Kidney glomerular epithelial cell (primary cell): ENCODE results near the gene AKT1.
A peak's percentile ranks its signal among the peaks of the same experiment; 100 is the strongest.
"Not testable (repeated sequence)": the region's sequence is repeated elsewhere in the genome, so short reads cannot be mapped to it uniquely, and the experiment has no call there.

Experiments
- DNase-seq: peaks from one replicate; lab custom pipeline; 2025; lab: John Stamatoyannopoulos, UW

The AKT1 gene

DNA sequence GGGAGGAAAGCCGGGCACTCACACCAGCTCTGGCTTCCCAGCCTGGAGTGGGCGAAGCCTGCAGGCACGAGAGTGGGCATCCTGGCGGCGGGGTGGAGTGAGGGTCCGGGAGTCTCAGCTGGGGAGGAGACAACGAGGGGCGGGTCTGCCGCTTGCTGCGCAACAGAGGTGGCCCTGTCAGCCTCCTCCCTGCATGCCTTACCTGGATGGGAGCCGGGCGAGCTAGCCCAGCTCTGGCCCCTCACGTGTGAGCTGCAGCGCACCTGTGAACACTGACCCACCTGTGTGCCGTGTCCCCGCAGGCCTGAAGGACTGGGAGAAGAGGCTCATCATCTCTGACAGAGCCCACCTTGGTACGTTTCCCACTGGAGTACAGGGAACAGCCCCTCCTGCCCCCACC lies 56.5 kb downstream of the AKT1 start:
- no peak for DNase-seq

GRCh38 chr14:104738375-104739019 lies 57.1 kb downstream of the AKT1 start:
- no peak for DNase-seq

- DNase-seq, result no peak
Measured at GRCh38 chr14:104735830-104736642, 59.5 kb downstream of the AKT1 start.

DNA sequence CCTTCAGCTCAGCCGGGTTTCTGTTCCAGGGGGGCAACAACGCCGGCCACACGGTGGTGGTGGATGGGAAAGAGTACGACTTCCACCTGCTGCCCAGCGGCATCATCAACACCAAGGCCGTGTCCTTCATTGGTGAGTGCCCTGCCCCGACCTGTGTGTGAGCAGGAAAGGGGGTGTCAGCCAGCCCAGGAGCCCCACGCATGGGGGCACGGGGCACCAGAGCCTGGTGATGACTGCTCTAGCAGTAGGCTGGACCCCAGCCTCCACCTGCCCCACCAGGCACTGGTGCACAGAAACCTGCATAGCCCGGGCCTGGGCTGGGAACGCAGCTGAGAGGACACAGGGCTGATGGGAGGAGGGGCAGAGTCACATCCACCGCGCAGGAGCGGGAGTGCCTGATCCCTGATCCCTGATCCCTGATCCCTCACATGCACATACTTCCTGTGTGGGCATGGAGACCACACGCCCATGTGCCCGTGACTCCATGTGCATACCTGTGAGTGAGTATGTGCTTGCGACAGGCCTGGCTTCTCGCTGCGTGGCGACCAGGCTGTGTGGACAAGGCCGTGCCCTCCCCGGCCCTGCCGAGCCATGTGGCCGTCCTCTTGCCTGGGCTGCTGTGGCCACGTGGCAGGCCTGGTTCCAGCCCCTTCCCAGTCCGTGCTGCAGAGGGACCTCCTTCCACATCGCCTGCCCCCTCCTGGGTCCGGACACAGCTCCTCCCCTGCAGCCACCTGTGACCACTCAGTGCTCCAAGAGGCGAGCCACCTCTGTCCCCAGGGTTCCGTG lies 60.4 kb downstream of the AKT1 start:
- DNase-seq, result no peak

DNA sequence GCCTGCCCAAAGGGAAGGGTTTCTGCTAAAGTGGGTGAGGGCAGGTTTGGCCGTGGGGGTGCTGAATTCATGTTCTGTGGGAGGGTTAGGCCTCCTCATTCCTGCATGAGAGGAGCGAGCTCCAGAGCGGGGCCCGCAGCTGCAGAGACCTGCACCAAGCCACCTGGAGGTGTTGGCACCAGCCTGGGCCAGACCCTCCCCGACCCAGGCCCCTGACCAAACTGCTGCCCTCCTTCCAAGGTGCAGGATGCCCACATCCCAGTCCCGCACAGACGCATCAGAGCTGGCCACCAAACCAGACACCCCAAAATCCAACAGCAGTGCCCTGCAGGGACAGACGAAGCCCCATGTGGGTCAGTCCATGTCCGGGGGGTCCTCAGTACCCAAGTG lies 61.0 kb downstream of the AKT1 start:
- DNase-seq, result no peak

DNA sequence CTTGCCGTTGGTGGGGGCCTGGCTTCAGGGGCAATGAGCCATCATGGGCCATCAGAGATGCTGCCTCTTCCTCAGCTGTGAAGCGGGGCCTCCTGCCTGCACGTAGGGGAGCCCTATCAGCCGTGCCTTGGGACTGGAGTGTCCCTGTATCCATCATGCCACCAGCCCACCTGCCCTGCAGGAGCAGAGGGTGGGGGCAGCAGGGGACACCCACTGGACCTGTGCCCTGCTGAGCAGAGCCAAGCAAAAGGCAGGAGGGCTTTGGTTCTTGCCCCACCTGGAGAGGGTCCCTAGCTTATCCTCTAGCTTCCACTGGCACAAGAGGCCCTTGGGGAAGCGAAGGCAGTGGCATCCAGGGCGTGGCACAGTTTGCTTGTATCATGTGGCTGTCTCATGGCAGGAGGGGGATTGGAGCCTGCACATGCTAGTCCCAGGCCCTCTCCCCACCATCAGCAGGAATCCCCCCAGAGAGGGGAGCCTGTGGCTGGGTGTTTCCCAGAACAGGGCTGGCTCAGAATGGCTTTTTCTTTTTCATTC lies 61.4 kb downstream of the AKT1 start:
- DNase-seq, result no peak

DNA sequence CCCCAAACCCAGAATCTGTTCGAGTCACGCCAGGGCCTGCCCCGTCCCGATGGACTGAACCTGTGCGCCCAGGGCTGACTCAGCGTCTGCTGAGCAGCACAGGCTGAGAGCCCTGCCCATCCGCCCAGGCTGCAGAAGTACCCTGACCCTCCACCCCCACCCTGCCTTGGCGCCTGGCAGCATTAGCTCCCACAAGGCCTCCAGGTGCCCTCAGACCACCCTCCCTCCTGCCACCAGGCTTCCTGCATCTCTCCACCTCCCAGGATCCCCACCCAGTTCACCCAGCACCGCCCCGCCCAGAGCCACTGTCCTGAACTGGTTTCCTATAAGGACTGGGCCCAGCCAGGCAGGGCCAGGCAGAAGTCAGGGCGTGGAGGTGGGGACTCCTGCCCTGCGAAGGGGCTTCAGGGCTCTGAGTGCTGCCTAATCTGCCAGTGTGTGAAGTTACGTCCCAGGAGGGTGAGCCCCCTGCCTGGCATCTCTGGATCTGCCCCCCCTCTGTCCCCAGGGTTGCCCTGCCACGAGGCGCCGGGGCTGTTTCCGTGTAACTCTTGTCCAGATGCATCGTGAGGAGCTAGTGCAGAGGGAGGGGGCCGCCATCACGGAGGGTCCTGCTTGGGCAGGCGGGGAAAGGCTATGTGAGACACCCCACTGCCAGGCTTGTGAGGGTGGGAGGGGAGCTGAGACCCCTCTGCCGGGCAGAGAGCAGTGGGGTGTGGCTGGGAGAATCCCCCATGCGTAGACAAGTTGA lies 62.4 kb downstream of the AKT1 start:
- no peak for DNase-seq

DNA sequence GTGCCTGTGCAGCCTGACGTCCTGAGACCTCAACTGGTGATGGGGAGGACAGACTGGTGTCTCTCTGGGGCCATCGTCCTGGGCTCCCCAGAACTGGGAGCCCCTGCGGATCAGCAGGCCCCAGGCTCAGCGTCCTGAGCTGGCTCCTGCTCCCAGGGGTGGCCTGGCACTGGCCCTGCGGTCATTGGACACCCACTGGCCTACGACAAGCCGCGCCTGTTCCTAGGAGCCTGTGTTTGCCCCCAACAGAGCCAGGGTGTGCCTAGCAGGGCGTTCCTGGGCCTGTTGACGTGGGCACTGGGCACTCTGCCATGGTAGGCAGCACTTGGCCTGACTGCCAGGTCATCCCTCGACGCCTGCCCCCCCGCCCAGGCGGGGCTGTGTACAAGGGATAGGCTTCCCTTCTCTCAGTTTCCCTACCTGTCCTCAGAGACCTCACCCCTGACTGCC lies 63.2 kb downstream of the AKT1 start:
- no peak for DNase-seq

GRCh38 chr14:104731320-104732294 lies 63.9 kb downstream of the AKT1 start:
- no peak for DNase-seq

- DNase-seq, result no peak
Measured at GRCh38 chr14:104730487-104730886, 65.1 kb downstream of the AKT1 start.

- no peak for DNase-seq
Measured at GRCh38 chr14:104729835-104730181, 65.7 kb downstream of the AKT1 start.

- not testable (repeated sequence) for DNase-seq
Measured at GRCh38 chr14:104729176-104729834, 66.2 kb downstream of the AKT1 start.

GRCh38 chr14:104728631-104729030 lies 66.9 kb downstream of the AKT1 start:
- no peak for DNase-seq

GRCh38 chr14:104726600-104727451 lies 68.7 kb downstream of the AKT1 start:
- DNase-seq, result no peak

GRCh38 chr14:104725772-104726548 lies 69.6 kb downstream of the AKT1 start:
- DNase-seq, result no peak

GRCh38 chr14:104724981-104725771 lies 70.4 kb downstream of the AKT1 start:
- DNase-seq, result peak; percentile 5

DNA sequence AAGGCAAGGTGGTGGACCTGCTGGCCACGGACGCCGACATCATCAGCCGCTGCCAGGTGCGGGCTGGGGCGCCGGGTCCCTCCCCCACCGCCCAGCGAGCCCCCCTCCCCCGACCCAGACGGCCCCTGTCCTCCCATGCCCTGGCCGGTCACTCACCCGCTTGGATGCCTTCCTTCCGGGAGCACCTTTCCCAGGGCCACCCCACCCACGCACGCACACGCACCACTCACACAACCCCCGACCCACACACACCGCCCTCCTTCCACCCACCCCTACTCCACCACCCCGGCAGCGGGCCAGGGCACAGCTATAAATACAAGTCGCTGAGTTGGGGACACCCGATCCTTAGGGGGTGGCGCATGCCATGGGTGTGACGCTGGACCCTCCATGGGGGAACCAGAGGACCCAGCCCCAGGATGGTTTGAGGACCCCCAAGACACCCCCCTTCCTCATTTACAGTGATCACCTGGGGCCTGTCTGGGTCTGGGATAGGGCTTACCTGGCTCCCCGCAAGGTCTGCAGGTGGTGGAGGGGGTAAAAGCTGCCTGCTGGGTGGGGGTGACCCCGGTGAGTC lies 71.1 kb downstream of the AKT1 start:
- DNase-seq, result peak; percentile 38
